HG02981 (cell line): Measurements from ENCODE around the gene CCND2.

ENCODE experiments used
- ATAC-seq: cut with Tn5 transposase; IDR thresholded peaks from one replicate; pipeline ENCODE4 v1.9.1; 2021; ENCODE audit warnings: mild to moderate bottlenecking, moderate library complexity; ENCODE audit not compliant: unreplicated experiment

Gene CCND2

DNA sequence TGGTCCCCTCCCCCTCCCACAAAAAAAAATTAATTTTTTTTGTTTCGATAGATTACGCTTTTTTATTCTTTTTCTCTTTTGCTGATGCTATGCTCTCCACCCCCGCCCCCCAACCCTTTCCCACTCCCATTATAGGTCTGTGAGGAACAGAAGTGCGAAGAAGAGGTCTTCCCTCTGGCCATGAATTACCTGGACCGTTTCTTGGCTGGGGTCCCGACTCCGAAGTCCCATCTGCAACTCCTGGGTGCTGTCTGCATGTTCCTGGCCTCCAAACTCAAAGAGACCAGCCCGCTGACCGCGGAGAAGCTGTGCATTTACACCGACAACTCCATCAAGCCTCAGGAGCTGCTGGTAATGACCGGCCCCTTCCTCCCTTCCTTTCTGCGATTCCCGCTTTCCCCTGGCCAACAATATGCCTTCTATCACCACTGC, 2.3 kb downstream of the CCND2 start:
- no peak for ATAC-seq

DNA sequence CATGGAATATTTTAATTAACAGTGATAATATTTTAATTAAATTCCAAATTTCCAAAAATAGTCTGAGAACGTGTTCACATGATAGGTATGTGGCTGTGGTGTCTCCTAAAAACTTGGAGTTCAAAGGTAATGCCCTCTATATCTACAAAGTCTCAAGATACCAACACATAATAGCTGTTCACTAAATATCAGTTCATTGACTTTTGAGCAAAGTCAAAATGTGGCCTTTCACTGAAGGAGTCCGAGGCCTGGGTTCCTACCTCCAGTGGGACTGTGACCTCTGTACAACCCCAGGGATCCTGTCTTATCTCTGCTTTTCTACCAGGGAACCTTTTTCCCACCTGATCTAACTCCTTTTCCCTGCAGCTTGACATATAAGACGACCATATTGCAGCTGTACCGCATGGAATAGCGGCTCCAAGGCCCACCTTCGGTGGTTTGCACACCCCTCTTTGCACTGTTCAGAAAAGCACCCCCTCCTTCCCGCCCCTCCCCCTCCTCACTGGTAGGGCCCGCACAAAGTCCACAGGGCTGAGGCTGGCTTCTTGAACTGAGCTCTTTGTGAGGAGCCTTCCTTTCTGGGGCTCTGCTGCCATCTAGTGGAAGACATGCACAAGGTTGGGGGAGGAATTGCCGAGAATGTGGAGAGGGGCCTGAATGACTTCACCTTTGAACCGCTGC, 3.1 kb downstream of the CCND2 start:
- no peak for ATAC-seq

DNA sequence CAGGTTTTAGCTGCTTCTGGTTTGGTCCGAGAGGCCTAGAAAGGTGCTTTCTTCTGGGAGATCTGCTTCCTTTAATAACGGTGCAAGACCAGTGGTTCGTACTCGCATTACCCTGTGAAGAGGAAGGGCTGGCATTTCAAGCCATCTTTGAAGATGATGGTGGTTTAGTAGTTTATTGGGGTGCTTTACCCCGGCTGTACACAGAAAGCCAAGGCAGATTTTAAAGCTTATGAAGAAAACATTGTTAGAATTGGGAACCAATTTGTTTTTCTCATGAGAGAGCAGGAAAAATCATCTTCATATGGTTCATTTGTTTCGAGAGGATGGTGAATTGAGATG, 3.6 kb downstream of the CCND2 start:
- no peak for ATAC-seq

DNA sequence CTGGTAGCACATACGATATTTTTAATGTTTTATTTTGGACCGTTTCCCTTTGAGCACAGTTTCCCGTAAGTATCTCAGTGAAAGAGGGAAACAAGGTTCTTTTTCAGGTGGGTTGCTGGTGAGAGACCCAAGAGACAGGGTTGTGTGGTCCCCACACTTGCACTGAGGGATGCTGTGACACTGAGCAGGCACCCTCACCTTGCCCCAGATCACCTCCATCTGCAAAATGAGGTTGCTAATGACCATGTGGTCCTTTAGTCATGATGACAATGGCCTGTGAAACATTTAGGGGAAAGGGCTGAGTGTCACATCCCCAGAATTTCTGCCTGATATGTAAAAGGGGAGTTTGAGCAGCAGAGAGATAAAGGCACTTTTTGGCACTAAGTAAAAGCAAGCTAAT, 4.3 kb downstream of the CCND2 start:
- ATAC-seq = no peak

DNA sequence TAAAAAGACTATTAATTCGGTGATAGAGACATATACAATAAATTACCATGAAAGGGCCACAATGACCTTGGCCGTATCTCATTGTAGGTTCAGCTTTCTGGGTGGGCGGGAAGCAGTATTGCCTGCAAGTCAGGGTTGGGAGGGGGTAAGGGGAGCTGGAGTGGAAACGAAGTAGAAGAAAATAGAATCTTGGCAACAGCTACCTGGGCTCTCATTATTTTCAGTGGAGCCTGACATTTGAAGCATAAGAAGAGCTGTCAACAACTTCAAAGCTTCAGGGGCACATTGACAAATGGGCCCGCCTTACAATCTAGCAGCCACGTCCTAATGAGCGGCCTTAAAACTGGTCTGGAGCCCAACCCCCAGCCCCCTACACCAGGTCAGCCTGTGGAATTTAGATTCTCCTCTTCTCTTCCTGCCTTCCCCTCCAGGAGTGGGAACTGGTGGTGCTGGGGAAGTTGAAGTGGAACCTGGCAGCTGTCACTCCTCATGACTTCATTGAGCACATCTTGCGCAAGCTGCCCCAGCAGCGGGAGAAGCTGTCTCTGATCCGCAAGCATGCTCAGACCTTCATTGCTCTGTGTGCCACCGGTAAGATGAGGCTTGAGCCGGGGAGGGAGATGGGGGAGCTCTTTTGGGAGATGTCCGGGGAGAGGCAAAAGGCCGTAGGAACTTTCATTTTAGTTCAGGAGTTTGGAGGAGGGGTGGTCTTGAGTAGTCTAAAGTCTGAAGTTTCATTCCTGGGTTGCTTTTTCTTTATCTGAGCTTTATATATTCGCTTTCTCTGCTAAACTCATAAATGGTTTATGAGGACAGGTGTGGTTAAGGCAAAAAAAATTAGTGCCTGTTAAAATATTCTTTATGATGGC, 5.0 kb downstream of the CCND2 start:
- no peak for ATAC-seq

DNA sequence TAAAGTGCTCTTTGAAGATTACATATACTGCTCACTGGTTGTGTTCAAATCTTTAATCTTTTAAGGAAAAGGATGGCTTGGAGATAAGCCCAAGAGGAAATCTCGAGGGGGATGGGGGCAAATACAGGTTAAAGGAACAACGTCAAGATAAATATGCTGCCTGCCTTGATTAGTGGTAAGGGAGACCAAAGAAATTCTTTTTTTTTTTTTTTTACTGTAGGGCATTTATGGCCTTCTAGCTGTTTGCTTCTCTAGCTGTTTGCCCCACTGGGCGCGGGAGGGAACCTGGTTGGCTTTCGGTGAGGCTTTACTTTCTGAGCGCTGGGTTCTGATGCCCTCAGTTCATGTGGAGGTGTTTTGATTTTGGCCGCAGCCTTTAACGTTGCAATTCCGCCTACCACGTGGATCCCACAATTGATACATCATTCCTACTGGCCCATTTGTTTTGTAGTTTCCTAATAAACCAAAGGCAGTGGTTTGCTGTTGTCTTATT, 5.7 kb downstream of the CCND2 start:
- ATAC-seq = no peak

DNA sequence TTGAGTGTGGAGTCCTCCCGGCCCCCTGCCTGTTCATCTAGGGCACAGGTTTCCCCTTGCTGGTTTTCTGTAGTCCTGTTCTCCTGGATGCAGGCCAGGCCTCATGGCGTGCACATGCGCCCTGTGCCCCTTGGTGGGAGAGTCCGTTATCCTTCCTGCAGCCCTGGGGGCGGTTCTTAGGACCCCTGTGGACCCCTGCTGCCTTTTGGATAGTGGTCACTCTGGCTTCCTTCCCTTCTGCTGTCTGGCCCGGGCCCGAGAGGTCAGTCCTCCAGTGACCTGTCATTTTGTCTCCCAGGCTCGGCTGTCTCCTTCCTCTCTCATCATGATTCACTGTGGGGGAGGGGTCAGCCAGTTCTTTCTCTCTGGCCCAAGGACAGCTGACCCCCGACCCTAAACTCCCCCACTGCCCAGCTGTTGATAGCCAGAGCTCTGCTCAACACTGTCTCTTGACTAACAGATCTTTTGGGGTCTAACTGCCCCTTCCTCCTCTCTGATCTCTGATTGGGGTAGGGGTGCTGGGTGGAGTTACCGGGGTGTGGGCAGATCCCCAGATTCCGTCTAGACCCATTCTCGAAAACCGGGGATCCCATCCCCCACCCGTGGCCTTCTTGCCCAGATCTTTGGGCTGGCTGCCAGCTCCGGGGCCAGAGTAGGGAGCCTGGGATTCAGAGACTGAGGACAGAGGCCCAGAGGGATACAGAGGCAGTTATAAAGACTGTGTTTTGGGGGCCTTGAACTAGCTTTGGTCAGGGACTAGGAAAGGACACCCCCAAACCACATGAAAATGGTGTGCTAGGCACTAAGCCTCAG, 7.0 kb downstream of the CCND2 start:
- no peak for ATAC-seq

DNA sequence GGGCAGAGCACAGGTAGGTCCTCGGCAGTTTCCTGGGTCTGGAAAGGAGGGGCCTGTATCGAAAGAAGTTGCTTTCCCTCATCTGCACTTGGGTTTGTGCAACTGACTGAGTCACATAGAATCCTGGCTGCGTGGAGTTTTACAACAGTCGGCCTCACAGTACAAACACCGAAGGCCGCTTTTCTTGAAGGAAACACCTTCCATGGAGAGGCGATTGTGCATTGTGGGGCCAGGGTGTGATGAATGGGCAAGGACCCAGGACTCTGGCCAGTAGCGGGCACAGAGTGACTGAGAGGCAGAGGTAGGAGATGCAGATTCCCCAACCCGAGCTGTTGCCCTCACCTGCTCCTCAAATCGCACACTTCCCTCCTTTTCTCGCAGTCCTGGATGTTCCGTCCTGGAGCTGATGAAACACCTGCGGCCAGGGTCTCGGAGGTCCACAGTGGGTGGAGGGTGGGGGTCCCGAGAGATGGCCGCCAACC, 7.7 kb downstream of the CCND2 start:
- no peak for ATAC-seq

DNA sequence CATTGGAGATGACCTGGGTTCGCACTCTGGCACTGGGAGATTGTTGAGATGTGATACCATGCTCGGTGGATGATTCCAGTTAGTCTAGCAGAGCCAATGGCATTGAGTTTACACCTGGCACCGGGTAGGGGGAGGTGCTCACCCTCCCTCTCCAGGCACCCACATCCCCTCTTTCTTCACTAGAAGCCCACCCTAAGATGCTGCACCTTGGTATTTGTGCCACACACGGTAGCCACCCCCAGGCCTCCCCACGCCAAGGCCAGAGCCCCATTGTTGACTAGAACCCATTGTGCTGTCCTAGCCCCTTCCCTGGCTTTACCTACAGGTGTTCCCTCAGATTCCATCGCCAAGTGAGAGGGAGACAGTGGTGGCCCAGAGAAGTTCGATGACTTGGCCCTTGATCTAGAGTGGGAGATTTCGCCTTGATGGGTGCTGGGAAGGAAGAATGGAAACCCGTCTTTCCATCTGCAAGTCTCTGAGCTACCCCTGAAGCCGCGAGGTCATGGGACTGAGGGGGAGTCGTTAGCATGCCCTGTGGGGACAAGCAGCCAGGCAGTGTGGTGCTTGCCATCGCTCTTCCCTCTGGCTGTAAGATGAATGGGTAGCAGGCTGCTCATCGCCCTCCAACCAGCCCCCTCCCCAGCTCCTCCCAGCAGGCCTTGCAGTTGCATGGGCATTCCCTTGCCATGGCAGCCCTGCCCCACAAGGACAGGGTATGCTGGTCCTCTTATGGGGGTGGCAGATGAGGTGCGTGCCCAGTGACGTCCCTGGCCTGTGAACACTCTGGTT, 8.7 kb downstream of the CCND2 start:
- no peak for ATAC-seq

DNA sequence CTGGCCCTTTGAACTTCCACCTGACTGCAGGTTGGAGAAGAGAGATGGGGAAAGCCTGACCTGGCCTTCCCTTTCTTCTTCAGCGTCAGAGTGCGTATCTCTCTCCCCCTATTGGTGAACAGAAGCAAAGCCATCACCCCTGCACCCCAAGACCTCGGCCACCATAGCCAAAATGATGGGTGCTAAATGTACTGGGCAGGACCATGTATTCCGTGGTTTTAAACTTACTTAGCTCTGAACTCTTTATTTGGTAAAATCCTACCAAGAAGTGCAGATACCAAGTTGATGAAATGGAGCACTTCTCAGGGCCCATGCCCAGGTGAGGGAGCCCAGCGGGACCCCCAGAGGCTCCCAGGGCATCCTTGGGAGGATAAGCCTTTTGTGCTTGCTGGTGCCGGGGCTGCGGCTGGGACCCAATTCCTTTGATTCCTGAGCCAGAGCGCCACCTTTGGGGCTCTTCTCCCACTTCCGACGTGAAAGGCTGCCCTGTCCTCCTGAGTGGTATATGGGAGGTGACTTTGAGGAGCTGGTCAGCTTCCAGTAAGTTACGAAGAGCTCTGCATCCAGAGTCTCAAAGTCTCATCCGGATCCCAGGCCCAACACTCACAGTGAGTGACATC, 9.4 kb downstream of the CCND2 start:
- no peak for ATAC-seq

DNA sequence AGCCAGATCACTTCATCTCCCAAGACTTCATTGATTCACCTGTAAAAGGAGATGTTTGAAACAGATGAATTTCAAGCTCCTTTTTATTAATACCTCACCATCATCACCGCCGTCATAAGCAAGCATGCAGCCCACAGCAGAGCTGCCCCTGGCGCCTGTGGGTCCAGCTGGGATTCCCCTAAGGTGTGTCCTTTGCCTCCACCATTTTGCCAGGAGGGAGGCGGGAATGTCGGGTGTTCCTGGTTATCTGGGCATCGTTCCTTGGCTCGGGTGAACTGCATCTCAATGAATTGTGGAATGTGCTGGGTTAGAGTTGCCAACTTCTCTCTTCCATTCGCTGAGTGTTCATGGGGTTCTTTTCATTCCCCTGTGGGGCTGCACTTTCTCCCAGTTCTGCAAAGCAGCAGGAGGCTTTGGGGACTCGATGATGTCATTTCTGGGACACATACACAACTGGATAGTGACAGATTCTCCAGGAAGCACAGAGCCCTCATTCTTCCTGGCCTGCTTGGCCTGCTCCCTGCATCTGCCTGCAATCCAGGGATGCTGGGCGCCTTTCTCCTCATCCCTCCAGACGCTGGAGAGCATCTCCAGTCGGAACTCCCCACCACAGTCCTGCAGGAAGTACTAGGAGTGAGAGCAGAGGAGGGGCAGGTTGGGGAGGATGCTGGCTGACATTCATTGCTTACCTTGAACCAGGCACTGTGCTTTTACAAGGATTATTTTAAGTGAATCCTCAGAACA, 10.1 kb downstream of the CCND2 start:
- no peak for ATAC-seq

DNA sequence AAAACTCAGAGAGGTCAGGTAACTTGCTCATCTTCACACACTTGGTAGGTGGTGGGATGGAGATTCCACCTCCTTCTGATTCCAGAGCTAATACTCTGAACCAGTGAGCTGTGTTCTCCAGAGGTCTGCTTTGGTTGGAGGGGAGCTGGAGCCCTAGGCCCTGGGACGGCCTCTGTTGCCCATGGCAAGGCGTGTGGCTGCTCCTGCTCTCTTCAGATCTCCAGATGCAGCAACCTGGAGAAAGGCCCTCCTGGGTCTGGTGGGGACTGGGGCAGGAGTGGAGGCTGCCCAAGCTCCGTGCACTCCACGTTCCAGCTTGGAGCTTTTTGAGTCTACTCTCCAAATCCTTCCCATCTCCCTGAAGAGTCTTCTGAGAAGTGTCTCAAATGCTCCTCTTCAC, 10.7 kb downstream of the CCND2 start:
- ATAC-seq = no peak

DNA sequence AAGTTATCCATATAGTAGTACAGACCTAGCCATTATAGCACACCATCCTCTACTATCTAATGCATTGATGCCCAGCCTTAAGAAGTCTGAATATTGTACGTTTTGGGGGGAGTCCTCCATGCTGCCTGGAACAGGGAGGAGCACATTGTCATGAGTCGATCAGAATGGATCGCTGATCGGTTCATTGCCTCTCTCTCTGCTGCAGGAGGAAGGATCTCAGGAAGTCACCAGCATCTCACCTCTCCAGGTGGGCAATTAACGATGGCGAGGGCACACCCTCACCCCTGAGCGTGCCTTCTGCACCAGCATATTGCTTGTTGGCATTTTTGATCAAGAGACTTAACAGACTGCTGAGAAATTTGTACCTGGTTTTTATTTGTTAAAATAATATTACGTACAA, 11.5 kb downstream of the CCND2 start:
- ATAC-seq = no peak

DNA sequence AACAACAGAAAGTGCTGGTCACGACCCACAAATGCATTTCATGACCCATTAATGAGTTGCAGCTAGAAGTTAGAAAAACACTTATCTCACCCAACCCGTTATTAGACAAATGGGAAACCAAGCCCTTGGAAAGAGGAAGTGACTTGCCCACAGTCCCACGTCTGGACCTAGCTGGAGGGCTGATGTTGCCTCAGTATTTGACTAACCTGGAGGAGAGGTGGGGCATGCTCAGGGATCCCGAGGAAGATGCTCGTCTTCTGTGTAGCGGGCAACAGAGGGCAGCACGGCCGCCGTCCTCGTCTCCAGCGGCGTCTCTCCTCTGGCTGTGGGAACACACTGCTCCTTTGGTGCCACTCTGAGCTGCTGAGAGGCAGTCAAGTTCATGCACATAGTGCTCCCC, 12.7 kb downstream of the CCND2 start:
- no peak for ATAC-seq

DNA sequence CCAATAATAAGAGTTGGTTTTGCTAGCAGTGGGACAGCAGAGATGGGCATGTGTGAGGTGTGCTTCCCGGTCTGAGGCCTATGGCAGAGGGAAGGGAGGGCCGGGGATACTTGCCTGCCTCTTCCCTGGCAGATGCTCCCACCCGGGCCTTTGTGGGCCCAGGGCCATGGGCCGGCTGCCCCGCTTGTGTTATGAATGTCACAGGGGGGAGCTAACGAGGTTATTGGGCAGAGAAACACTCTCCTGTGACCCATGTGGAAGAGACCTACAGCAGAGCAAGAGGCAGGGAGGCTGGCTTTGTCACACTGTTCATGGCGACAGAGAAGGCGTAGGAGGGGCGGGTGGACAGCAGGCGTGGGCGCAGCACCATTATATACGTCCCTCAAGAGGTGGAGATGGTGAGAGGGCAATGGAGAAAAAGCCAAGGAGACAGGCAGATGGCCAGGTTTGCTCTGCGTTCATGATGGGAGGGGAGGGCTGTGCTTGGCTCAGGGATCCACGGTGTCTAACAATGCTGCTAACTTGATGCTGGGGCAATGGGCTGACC, 13.3 kb downstream of the CCND2 start:
- ATAC-seq = no peak

DNA sequence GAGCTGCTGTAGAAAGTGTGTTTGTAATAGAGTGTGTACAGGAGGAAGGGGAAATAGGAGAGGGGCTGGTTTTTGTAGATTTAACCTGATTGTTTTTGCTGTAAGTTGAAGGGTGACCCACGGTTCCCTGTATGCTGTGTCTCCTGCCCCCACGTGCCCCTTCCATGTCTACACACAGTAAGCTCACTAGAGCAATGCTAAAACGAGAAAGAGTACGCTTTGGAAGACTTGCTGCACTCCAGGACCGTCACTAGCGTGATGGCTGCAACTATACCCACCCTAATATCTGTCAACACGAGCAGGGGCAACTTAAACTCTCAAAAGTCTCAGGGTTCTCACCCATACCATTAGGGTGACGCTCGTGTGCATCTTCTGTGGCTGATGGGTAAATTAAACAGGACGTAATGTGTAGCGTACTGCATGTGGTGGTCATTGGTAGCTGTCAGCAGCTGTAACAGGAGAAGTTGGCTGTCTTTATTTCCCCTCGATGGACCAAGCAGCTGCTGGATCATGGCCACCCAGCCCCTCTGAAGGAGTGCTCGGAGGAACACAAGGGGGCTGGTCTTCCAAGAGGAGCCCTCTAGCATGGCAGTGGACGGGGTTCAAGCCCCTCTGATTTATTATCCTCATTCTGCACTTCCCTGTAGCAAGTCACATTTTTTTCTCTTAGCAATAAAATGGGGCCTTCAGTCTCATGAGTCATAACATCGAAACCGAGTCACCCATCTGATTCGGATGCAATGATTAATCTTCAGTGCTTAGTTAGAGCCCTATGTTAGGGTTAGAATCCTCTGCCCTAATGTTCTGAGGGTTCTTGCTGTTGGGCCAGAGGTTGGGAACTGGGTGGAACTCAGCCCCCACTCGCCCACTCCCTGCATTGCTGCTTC, 14.0 kb downstream of the CCND2 start:
- no peak for ATAC-seq

DNA sequence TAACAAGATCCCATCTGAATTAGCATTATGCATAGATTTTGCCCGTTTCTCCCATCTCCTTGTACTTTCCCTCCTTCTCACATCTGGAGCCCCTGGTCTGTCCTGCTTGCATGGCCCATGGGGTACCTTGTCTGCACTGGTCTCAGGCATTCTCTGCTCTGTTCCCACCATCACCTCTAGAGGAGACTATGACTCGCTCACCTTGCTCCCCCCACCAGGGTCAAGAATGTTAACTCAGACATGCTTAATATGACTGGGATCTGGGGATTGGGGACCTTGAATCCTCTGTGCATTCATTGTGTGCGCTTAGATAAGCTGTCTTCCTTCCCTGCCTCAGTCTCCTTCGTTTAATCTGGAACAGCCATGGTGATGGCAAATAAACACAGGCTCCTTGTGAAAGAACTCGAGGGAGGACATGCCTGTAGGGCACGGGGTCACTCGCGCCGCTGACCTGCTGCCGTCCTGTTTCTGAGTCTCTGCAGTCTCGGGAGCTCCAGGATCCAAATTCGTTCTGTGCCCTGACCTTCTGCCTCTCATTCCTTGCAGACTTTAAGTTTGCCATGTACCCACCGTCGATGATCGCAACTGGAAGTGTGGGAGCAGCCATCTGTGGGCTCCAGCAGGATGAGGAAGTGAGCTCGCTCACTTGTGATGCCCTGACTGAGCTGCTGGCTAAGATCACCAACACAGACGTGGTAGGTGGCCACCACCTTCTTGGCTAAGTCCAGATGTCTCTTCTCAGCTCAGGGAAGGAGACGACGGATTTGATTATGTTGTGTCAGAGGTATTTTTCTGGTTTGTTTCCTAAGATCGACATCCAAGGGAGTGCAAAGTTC, 15.0 kb downstream of the CCND2 start:
- ATAC-seq = no peak
